SK-N-SH treated with all-trans-retinoic acid at 6 μM for 48 hours (cell line): ENCODE results near the gene GDAP1L1.
"Not testable (repeated sequence)": the region's sequence is repeated elsewhere in the genome, so short reads cannot be mapped to it uniquely, and the experiment has no call there.

Experiments used
- PPARA ChIP-seq: fragments of 250-450 bp; sonication (Bioruptor Pico); IDR thresholded peaks from 2 replicates; pipeline ENCODE4 v1.5.0; 2020; ENCODE audit warnings: mild to moderate bottlenecking, borderline replicate concordance
- SNAI2 ChIP-seq: fragments of 250-450 bp; sonication (Bioruptor Pico); IDR thresholded peaks from 2 replicates; pipeline ENCODE4 v1.5.0; 2020; ENCODE audit warnings: mild to moderate bottlenecking, moderate library complexity

- not testable (repeated sequence) for TF ChIP-seq PPARA, SNAI2 (CRISPR knock-in tag)
Measured at GRCh38 chr20:44299011-44299535, 52.0 kb downstream of the GDAP1L1 start.
